Hepatocyte (in vitro differentiated cells): ENCODE results near the gene MUC4. TPM values are rescaled to one million over a fixed set of nuclear protein-coding genes. Genes with fewer than 3 reads are reported as not detected.
"Not testable (repeated sequence)": the region's sequence is repeated elsewhere in the genome, so short reads cannot be mapped to it uniquely, and the experiment has no call there.

Experiments used
- DNase-seq: peaks from one replicate; pipeline ENCODE4 v3.0.0-alpha.2; 2016; ENCODE audit warnings: low spot score
- H2AFZ ChIP-seq: fragments of 200-600 bp; sonication (generic); 2 replicates; pipeline ENCODE4 v1.6.0; 2016; ENCODE audit warnings: antibody characterized with exemption, mild to moderate bottlenecking
- H3K27ac ChIP-seq: fragments of 200-600 bp; sonication (generic); 2 replicates; pipeline ENCODE4 v1.5.1; 2016; ENCODE audit warnings: mild to moderate bottlenecking
- H3K27me3 ChIP-seq: fragments of 200-600 bp; sonication (generic); 2 replicates; pipeline ENCODE4 v1.6.1; 2016
- H3K36me3 ChIP-seq: fragments of 200-600 bp; sonication (generic); replicated peaks from 2 replicates; pipeline ENCODE4 v1.5.1; 2016; ENCODE audit warnings: low read depth; ENCODE audit not compliant: insufficient read depth
- H3K4me1 ChIP-seq: fragments of 200-600 bp; sonication (generic); 2 replicates; pipeline ENCODE4 v1.5.1; 2016; ENCODE audit warnings: mild to moderate bottlenecking, moderate library complexity; ENCODE audit not compliant: insufficient read depth
- H3K4me2 ChIP-seq: fragments of 200-600 bp; sonication (generic); 2 replicates; pipeline ENCODE4 v1.6.0; 2016
- H3K4me3 ChIP-seq: fragments of 200-600 bp; sonication (generic); 2 replicates; pipeline ENCODE4 v1.5.1; 2016; ENCODE audit warnings: mild to moderate bottlenecking
- H3K79me2 ChIP-seq: fragments of 200-600 bp; sonication (generic); 2 replicates; pipeline ENCODE4 v1.6.0; 2017; ENCODE audit warnings: mild to moderate bottlenecking
- H3K9me2 ChIP-seq: fragments of 200-600 bp; sonication (generic); replicated peaks from 2 replicates; pipeline ENCODE4 v1.6.0; 2017; ENCODE audit warnings: mild to moderate bottlenecking; ENCODE audit not compliant: insufficient read depth
- H3K9me3 ChIP-seq: fragments of 200-600 bp; sonication (generic); 2 replicates; pipeline ENCODE4 v1.5.1; 2016; ENCODE audit warnings: low read depth, mild to moderate bottlenecking
- H4K20me1 ChIP-seq: fragments of 200-600 bp; sonication (generic); 2 replicates; pipeline ENCODE4 v1.6.0; 2016; ENCODE audit warnings: mild to moderate bottlenecking; ENCODE audit not compliant: insufficient read depth, poor library complexity, severe bottlenecking
- EZH2 ChIP-seq: fragments of 200-600 bp; sonication (generic); IDR thresholded peaks from 2 replicates; pipeline ENCODE4 v1.6.1; 2016; ENCODE audit warnings: antibody characterized with exemption, mild to moderate bottlenecking, borderline replicate concordance
- EZH2phosphoT487 ChIP-seq: fragments of 200-600 bp; sonication (generic); IDR thresholded peaks from one replicate; pipeline ENCODE4 v1.6.1; 2018; ENCODE audit warnings: antibody characterized with exemption, mild to moderate bottlenecking, low read depth, moderate library complexity; ENCODE audit not compliant: unreplicated experiment, severe bottlenecking
- WGBS: methylation state at CpG from one replicate; pipeline ENCODE4 v1.1.6; 2016; ENCODE audit warnings: low lambda C conversion rate; ENCODE audit errors: missing lambda C conversion rate; 5-methylcytosine and 5-hydroxymethylcytosine counted together
- polyA plus RNA-seq: library from polyadenylated mRNA; unstranded; fragments of >200 nt; fragmentation: Nextera tagmentation; extraction: Ambion mirVana; gene quantifications from 2 replicates; pipeline ENCODE4 v1.2.1, GENCODE V29; 2016
- total RNA-seq: library from RNA; depleted of rRNA; stranded (reverse); fragments of >200 nt; gene quantifications from 2 replicates; pipeline ENCODE4 v1.2.3, GENCODE V29; 2014
- TF ChIP-seq, protein P1 (sequence below): fragments of 200-600 bp; sonication (generic); IDR thresholded peaks from 2 replicates; pipeline ENCODE4 v1.5.1; 2016; ENCODE audit warnings: antibody characterized with exemption, mild to moderate bottlenecking; ENCODE audit not compliant: poor library complexity

The MUC4 gene
- total and polyA plus RNA-seq, 2 experiments from 2014 or later = 0.89 to 1.7 TPM

DNA sequence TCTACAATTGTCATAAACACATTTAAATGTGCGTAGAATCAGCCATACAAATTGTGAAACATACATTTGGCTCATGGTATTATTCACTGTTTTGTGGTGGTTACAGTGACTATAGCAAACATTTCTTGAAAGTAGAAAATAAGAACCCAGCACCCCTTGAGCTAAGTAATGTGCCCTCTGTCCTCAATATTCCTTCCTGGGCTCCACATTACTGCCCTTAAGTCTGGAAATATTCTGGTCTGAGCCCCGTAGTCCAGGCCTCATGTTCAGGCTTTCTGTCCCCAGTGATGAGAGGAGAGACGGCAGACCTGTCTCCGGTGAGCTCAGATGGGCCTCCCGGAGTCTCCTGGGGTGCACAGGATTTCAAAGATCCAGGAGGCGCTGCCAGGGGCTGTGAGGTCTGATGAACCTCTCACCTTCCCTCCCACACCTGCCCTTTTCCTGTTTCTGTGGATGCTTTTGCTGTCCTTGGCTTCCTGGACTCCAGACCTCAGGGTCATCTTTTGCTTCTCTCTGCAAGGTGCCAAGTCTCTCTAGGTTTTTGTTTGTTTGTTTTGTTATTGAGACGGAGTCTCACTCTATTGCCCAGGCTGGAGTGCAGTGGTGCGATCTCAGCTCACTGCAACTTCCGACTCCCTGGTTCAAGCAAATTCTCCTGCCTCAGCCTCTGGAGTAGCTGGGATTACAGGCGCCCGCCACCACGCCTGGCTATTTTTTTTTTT lies 99.8 kb downstream of the MUC4 start:
- Histone ChIP-seq H2AFZ (no peak overlapping the region), H3K4me1 (peaks cover 6% of the 10 kb centered on the region), H3K9me3 (no peaks in the 10 kb centered on the region), H3K27me3 (no peaks in the 10 kb centered on the region), H3K4me3 (no peak overlapping the region), H3K9me2 (no peaks in the 10 kb centered on the region), H3K4me2 (no peak overlapping the region), H3K27ac (no peak overlapping the region), H4K20me1 (no peaks in the 10 kb centered on the region), H3K79me2 (no peaks in the 10 kb centered on the region), H3K36me3 (no peaks in the 10 kb centered on the region)
- DNase-seq = no peak
- TF ChIP-seq EZH2 (no peak), EZH2phosphoT487 (no peak)
- TF ChIP-seq, protein P1, sequence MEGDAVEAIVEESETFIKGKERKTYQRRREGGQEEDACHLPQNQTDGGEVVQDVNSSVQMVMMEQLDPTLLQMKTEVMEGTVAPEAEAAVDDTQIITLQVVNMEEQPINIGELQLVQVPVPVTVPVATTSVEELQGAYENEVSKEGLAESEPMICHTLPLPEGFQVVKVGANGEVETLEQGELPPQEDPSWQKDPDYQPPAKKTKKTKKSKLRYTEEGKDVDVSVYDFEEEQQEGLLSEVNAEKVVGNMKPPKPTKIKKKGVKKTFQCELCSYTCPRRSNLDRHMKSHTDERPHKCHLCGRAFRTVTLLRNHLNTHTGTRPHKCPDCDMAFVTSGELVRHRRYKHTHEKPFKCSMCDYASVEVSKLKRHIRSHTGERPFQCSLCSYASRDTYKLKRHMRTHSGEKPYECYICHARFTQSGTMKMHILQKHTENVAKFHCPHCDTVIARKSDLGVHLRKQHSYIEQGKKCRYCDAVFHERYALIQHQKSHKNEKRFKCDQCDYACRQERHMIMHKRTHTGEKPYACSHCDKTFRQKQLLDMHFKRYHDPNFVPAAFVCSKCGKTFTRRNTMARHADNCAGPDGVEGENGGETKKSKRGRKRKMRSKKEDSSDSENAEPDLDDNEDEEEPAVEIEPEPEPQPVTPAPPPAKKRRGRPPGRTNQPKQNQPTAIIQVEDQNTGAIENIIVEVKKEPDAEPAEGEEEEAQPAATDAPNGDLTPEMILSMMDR = no peak
- WGBS = 87% methylated on average over 12 of the region's 12 CpGs

DNA sequence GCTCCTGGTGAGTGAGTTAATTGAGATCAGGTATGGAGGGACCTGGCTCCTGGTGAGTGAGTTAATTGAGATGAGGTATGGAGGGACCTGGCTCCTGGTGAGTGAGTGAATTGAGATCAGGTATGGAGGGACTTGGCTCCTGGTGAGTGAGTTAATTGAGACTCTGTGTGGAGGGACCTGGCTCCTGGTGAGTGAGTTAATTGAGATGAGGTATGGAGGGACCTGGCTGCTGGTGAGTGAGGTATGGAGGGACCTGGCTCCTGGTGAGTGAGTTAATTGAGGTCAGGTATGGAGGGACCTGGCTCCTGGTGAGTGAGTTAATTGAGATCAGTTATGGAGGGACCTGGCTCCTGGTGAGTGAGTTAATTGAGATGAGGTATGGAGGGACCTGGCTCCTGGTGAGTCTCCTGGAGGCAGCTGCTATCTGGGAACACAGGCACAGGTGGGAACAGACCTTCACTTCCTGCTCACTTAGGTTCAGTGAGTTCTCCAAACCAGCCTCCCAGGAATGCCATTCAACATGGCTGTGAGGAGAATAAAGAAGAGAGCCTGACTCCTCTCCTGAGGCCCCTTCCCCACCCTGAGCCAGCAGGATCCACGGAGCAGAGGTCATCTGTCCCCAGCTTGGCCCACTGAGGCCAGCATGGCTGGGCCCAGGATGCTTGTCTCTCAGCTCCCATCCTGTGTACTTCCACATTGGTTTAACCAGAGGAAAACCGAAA lies 100.5 kb downstream of the MUC4 start:
- H3K9me3 ChIP-seq, H3K9me2 ChIP-seq, H3K27ac ChIP-seq, DNase-seq, H3K4me3 ChIP-seq, H3K4me1 ChIP-seq, H3K27me3 ChIP-seq, H3K4me2 ChIP-seq, H4K20me1 ChIP-seq, H2AFZ ChIP-seq, H3K79me2 ChIP-seq, H3K36me3 ChIP-seq: not testable (repeated sequence)
- WGBS = 72% methylated on average over 2 of the region's 2 CpGs

DNA sequence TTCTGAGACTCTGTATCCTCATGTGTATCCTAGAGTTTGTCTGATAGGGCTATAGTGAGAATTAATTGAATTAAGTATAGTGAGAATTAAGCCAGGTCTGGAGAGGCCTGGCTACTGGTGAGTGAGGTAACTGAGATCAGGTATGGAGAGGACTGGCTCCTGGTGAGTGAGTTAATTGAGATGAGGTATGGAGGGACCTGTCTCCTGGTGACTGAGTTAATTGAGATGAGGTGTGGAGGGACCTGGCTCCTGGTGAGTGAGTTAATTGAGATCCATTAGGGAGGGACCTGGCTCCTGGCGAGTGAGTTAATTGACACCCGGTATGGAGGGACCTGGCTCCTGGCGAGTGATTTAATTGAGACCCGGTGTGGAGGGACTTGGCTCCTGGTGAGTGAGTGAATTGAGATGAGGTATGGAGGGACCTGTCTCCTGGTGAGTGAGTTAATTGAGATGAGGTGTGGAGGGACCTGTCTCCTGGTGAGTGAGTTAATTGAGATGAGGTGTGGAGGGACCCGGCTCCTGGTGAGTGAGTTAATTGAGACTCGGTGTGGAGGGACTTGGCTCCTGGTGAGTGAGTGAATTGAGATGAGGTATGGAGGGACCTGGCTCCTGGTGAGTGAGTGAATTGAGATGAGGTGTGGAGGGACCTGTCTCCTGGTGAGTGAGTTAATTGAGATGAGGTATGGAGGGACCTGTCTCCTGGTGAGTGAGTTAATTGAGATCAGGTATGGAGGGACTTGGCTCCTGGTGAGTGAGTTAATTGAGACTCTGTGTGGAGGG lies 101.4 kb downstream of the MUC4 start:
- H3K9me2 ChIP-seq, H3K27me3 ChIP-seq, H3K4me2 ChIP-seq, H3K4me1 ChIP-seq, H3K36me3 ChIP-seq, DNase-seq, H4K20me1 ChIP-seq, H3K9me3 ChIP-seq, H2AFZ ChIP-seq, H3K79me2 ChIP-seq, H3K4me3 ChIP-seq, H3K27ac ChIP-seq: not testable (repeated sequence)
- WGBS = 51% methylated on average over 6 of the region's 6 CpGs

DNA sequence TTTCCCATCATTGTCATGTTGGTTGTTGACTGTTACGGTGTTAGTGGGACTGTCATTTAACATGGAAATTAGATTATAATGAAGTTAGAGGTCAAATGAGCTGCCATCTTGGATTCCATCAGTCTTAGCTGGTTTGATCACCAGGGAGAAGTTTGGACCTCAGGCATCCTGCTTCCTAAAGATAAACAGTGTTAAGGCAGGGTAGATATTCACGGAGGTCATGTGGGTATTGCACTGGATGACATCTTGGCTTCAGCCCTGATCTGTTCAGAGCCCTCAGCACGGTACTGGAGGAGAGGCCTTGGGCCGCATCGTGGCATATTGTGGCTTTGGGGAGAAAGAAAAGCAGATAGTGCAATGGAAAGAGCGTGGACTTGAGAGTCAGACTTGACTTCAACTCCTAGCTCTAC lies 102.0 kb downstream of the MUC4 start:
- H3K27ac ChIP-seq = no peak overlapping the region
- H3K9me2 ChIP-seq = no peaks in the 10 kb centered on the region
- H3K4me2 ChIP-seq = no peak overlapping the region
- no peak overlapping the region for H2AFZ ChIP-seq
- H3K9me3 ChIP-seq = no peaks in the 10 kb centered on the region
- H3K4me3 ChIP-seq = no peak overlapping the region
- 93% methylated on average over 6 of the region's 6 CpGs for WGBS
- H3K4me1 ChIP-seq = no peaks in the 10 kb centered on the region
- H3K36me3 ChIP-seq = no peaks in the 10 kb centered on the region
- no peaks in the 10 kb centered on the region for H4K20me1 ChIP-seq
- TF ChIP-seq, protein P1 = no peak
- DNase-seq = no peak
- no peaks in the 10 kb centered on the region for H3K79me2 ChIP-seq
- no peaks in the 10 kb centered on the region for H3K27me3 ChIP-seq
